HG03108 (cell line): ENCODE results near the gene MRGPRE.
"Not testable (repeated sequence)": the region's sequence is repeated elsewhere in the genome, so short reads cannot be mapped to it uniquely, and the experiment has no call there.

ENCODE experiments used
- ATAC-seq: cut with Tn5 transposase; IDR thresholded peaks from one replicate; pipeline ENCODE4 v1.9.1; 2021; ENCODE audit warnings: moderate library complexity; ENCODE audit not compliant: unreplicated experiment

Gene MRGPRE

GRCh38 chr11:3231851-3232744 lies at the start of gene MRGPRE:
Gene MRGPRE (minus strand): TSS chr11:3232417. CDS start chr11:3228799, 3,618 bp downstream.
- no peak for ATAC-seq

- ATAC-seq: not testable (repeated sequence)
These were observed 48.9 kb upstream of the MRGPRE start for GRCh38 chr11:3281146-3281545.

GRCh38 chr11:3280662-3281061 lies 48.4 kb upstream of the MRGPRE start:
- not testable (repeated sequence) for ATAC-seq

GRCh38 chr11:3278922-3279321 lies 46.7 kb upstream of the MRGPRE start:
- not testable (repeated sequence) for ATAC-seq

GRCh38 chr11:3273629-3274028 lies 41.4 kb upstream of the MRGPRE start:
- ATAC-seq: not testable (repeated sequence)

- ATAC-seq: not testable (repeated sequence)
These were observed 30.3 kb upstream of the MRGPRE start for GRCh38 chr11:3262548-3262947.

- not testable (repeated sequence) for ATAC-seq
These were observed 29.6 kb upstream of the MRGPRE start for GRCh38 chr11:3261831-3262230.

- not testable (repeated sequence) for ATAC-seq
These were observed 25.3 kb upstream of the MRGPRE start for GRCh38 chr11:3257509-3257908.

- ATAC-seq: not testable (repeated sequence)
These were observed 23.0 kb upstream of the MRGPRE start for GRCh38 chr11:3255241-3255640.

GRCh38 chr11:3254773-3255172 lies 22.6 kb upstream of the MRGPRE start:
- ATAC-seq: not testable (repeated sequence)

GRCh38 chr11:3245071-3245470 lies 12.9 kb upstream of the MRGPRE start:
- ATAC-seq: no peak

- ATAC-seq: no peak
These were observed 11.7 kb upstream of the MRGPRE start for GRCh38 chr11:3243880-3244279.

GRCh38 chr11:3237119-3237518 lies 4.9 kb upstream of the MRGPRE start:
- no peak for ATAC-seq

- ATAC-seq: no peak
These were observed 2.6 kb upstream of the MRGPRE start for GRCh38 chr11:3234846-3235245.

- ATAC-seq: no peak
These were observed 739 bp upstream of the MRGPRE start for GRCh38 chr11:3232956-3233355.

- ATAC-seq: no peak
These were observed 717 bp downstream of the MRGPRE start for GRCh38 chr11:3231550-3231850.

- no peak for ATAC-seq
These were observed 1.3 kb downstream of the MRGPRE start for GRCh38 chr11:3230636-3231549.

GRCh38 chr11:3229673-3230630 lies 2.3 kb downstream of the MRGPRE start:
- ATAC-seq: no peak

- no peak for ATAC-seq
These were observed 3.8 kb downstream of the MRGPRE start for GRCh38 chr11:3228445-3228829.

- no peak for ATAC-seq
These were observed 4.4 kb downstream of the MRGPRE start for GRCh38 chr11:3227568-3228444.
